CD14-positive monocyte (primary cell): ENCODE data around the gene PTPRN2. TPM values are rescaled to one million over a fixed set of nuclear protein-coding genes. Genes with fewer than 3 reads are reported as not detected.

Experiments
- DNase-seq, 3 donors: peaks; one replicate each; pipeline ENCODE4 v3.0.0-alpha.2; 2011 to 2022
- H2AFZ ChIP-seq: 2 replicates; pipeline ENCODE4 v1.6.0; 2012; ENCODE audit warnings: mild to moderate bottlenecking, low read depth, low read length, inconsistent platforms; ENCODE audit not compliant: insufficient read depth, poor library complexity, severe bottlenecking
- H3K27ac ChIP-seq, 2 donors: 1 replicate in 1 of 2; 2 replicates in 1 of 2; pipeline ENCODE4 v1.5.1; 2012 to 2013; ENCODE audit warnings: low read length in 2 of 2, control low read depth in 1 of 2, inconsistent platforms in 1 of 2, low read depth in 1 of 2, mild to moderate bottlenecking in 1 of 2
- H3K27me3 ChIP-seq, 2 donors: one replicate each; pipeline versions ENCODE4 v1.6.0 to v1.6.1; 2011 to 2013; ENCODE audit warnings: low read length in 2 of 2; ENCODE audit not compliant: control insufficient read depth in 2 of 2, insufficient read depth in 2 of 2
- H3K36me3 ChIP-seq, 2 donors: replicated peaks in 1 of 2; 1 replicate in 1 of 2; 2 replicates in 1 of 2; pipeline versions ENCODE4 v1.5.1 to v1.6.1; 2012 to 2013; ENCODE audit warnings: low read length in 2 of 2, control low read depth in 1 of 2, inconsistent platforms in 1 of 2, mild to moderate bottlenecking in 1 of 2; ENCODE audit not compliant: insufficient read depth in 2 of 2, control insufficient read depth in 1 of 2
- H3K4me1 ChIP-seq, 2 donors: 1 replicate in 1 of 2; 2 replicates in 1 of 2; pipeline versions ENCODE4 v1.5.1 to v1.6.1; 2012 to 2013; ENCODE audit warnings: low read length in 2 of 2, control low read depth in 1 of 2, inconsistent platforms in 1 of 2, mild to moderate bottlenecking in 1 of 2, moderate library complexity in 1 of 2; ENCODE audit not compliant: insufficient read depth in 2 of 2, control insufficient read depth in 1 of 2
- H3K4me2 ChIP-seq: replicated peaks from 2 replicates; pipeline ENCODE3; 2012; ENCODE audit warnings: low read length, moderate library complexity, mild to moderate bottlenecking; ENCODE audit not compliant: poor library complexity, severe bottlenecking; ENCODE audit errors: extremely low read depth
- H3K4me3 ChIP-seq, 3 experiments: fragments of 200-600 bp in 1 of 3; sonication (generic) in 1 of 3; replicated peaks in 1 of 3; 1 replicate in 2 of 3; 2 replicates in 1 of 3; pipeline ENCODE4 v1.5.1; 2011 to 2013; ENCODE audit warnings: low read length in 3 of 3, mild to moderate bottlenecking in 3 of 3, control low read depth in 2 of 3, low read depth in 2 of 3, inconsistent platforms in 1 of 3, moderate library complexity in 1 of 3
- H3K79me2 ChIP-seq: 2 replicates; pipeline ENCODE4 v1.6.0; 2012; ENCODE audit warnings: mild to moderate bottlenecking, control low read depth, inconsistent platforms, low read length, moderate library complexity; ENCODE audit not compliant: insufficient read depth
- H3K9ac ChIP-seq: 2 replicates; pipeline ENCODE4 v1.6.0; 2017; ENCODE audit warnings: low read length, mild to moderate bottlenecking; ENCODE audit not compliant: insufficient read depth, poor library complexity, severe bottlenecking
- H3K9me3 ChIP-seq, 2 donors: replicated peaks in 1 of 2; 1 replicate in 1 of 2; 2 replicates in 1 of 2; pipeline versions ENCODE4 v1.5.1 to v1.6.1; 2012 to 2013; ENCODE audit warnings: low read length in 2 of 2, control low read depth in 1 of 2; ENCODE audit not compliant: control insufficient read depth in 1 of 2, insufficient read depth in 1 of 2
- H4K20me1 ChIP-seq: 2 replicates; pipeline ENCODE4 v1.6.0; 2012; ENCODE audit warnings: mild to moderate bottlenecking, low read length, control low read depth, moderate library complexity; ENCODE audit not compliant: insufficient read depth
- H3K27ac Mint-ChIP-seq, 7 donors: one replicate each; pipeline ENCODE4 v1.8.0; 2020; ENCODE audit warnings: mild to moderate bottlenecking in 7 of 7, mixed read lengths in 7 of 7, moderate library complexity in 6 of 7, inconsistent platforms in 2 of 7
- H3K27me3 Mint-ChIP-seq, 3 donors: one replicate each; pipeline ENCODE4 v1.8.0; 2021 to 2022; ENCODE audit warnings: low read depth in 3 of 3, mild to moderate bottlenecking in 3 of 3, mixed read lengths in 3 of 3, moderate library complexity in 3 of 3, inconsistent platforms in 1 of 3
- H3K36me3 Mint-ChIP-seq, 2 donors: one replicate each; pipeline ENCODE4 v1.8.0; 2020; ENCODE audit warnings: mixed read lengths in 2 of 2, inconsistent platforms in 1 of 2, mild to moderate bottlenecking in 1 of 2
- H3K4me1 Mint-ChIP-seq: one replicate; pipeline ENCODE4 v1.8.0; 2020; ENCODE audit warnings: mild to moderate bottlenecking, mixed read lengths
- H3K4me3 Mint-ChIP-seq, 2 donors: one replicate each; pipeline ENCODE4 v1.8.0; 2020; ENCODE audit warnings: mild to moderate bottlenecking in 2 of 2, mixed read lengths in 2 of 2, moderate library complexity in 1 of 2
- H3K9me3 Mint-ChIP-seq, 7 donors: one replicate each; pipeline ENCODE4 v1.8.0; 2020 to 2022; ENCODE audit warnings: mixed read lengths in 7 of 7, mild to moderate bottlenecking in 6 of 7, moderate library complexity in 6 of 7, inconsistent platforms in 2 of 7
- WGBS: methylation state at CpG from one replicate; pipeline ENCODE4 v1.1.5; 2013; ENCODE audit warnings: missing lambda C conversion rate; ENCODE audit not compliant: insufficient coverage; 5-methylcytosine and 5-hydroxymethylcytosine counted together
- intact Hi-C, 2 donors: fragments of 100-400 bp; cut with micrococcal nuclease; formaldehyde crosslinking; loops; one replicate each; pipeline versions ENCODE4 v1.15.0 to v1.15.1; 2023
- polyA plus RNA-seq, 3 donors: library from polyadenylated mRNA; depleted of rRNA in 1 of 3; unstranded in 2 of 3; stranded (reverse) in 1 of 3; fragments of 300-500 nt in 2 of 3; fragments of >200 nt in 1 of 3; fragmentation: Illumina TruSeq in 2 of 3; gene quantifications; 1 replicate in 2 of 3; 2 replicates in 1 of 3; pipeline ENCODE4 v1.2.3, GENCODE V29; 2012 to 2021
- TF ChIP-seq, protein P1 (sequence below): fragments of 200-600 bp; IDR thresholded peaks from one replicate; pipeline ENCODE4 v1.8.0; 2022; ENCODE audit warnings: antibody characterized with exemption, mild to moderate bottlenecking

The PTPRN2 gene
- polyA plus RNA-seq, 3 donors: 0.25 to 1.4 (median 0.97) TPM

DNA sequence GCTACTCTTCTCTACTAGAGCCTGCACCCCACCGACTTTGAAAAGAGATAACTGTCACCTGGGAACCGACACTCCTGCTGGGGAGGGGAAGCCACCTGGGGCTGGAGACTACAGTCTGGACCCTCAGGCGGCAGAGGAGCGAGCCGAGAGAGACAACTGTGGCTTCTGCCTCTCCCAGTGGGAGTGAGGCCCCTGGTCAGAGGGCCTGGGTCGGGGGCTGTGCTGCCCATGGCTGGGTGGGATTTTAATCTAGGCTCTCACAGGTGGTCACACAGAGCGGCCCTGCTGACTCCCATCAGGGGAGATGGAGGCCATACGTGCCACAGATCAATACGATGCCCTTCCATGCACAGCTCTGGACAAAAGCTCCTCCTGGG is 878.7 kb downstream of the PTPRN2 start:
- WGBS: 80% methylated on average over 8 of the region's 9 CpGs
- no peak for DNase-seq
- peaks cover 3 to 16% (median 5%) of the 10 kb centered on the region in 3 donors for H3K27me3 Mint-ChIP-seq

DNA sequence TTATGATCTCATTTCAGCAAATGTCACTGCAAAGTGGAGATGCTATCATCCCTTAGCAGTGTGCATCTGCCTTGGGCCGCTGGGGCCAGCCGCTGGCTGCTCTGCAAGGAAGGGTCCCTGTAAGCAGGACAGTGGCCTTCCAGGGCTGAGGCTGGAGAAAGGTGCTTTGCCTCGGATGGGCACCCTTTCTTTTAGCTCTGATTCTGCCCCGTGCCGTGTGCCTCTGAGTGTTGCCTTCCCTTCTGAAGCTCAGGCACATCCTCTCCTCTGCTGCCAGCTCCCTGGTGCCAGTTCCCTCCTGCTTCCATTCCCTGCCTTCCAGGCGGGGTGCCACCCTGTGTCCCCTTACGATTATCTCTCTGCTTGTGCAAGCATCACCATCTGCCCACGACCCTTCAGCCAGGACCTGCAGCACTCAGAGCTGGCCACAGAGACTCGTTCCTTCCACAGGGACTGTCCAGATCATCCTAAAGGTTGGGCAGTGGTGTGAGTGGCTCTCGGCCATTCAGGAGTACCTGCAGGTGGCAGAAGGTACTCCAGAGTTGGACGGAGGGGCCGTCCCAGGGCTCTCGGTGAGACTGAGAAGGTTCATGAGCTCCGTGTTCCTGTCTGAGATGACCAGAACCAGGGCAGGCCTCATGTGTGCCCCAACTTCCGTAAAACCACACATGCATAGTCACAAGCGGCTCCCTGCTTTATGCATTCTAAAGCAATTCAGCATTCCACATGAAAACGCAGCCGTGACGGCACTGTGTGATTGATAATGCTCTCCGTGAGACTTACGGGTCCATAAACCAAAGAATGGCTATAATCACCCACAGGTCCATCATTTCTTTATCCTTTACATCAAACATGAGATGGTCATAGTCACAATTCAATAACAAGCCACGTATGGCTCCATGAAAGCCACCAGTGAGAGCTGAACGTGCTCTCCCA is 879.4 kb downstream of the PTPRN2 start:
- Mint-ChIP-seq H3K4me3 (peak overlapping the region in 1 of 2 donors; percentile 42), H3K9me3 (peaks cover 0 to 3% (median 0%) of the 10 kb centered on the region in 7 donors), H3K36me3 (no peaks in the 10 kb centered on the region), H3K4me1 (no peaks in the 10 kb centered on the region), H3K27ac (no peak overlapping the region), H3K27me3 (peaks cover 3 to 20% (median 5%) of the 10 kb centered on the region in 3 donors)
- TF ChIP-seq, protein P1, sequence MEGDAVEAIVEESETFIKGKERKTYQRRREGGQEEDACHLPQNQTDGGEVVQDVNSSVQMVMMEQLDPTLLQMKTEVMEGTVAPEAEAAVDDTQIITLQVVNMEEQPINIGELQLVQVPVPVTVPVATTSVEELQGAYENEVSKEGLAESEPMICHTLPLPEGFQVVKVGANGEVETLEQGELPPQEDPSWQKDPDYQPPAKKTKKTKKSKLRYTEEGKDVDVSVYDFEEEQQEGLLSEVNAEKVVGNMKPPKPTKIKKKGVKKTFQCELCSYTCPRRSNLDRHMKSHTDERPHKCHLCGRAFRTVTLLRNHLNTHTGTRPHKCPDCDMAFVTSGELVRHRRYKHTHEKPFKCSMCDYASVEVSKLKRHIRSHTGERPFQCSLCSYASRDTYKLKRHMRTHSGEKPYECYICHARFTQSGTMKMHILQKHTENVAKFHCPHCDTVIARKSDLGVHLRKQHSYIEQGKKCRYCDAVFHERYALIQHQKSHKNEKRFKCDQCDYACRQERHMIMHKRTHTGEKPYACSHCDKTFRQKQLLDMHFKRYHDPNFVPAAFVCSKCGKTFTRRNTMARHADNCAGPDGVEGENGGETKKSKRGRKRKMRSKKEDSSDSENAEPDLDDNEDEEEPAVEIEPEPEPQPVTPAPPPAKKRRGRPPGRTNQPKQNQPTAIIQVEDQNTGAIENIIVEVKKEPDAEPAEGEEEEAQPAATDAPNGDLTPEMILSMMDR: no peak
- no peaks in the 10 kb centered on the region for H3K36me3 ChIP-seq
- no peaks in the 10 kb centered on the region for H3K79me2 ChIP-seq
- DNase-seq: no peak
- H3K27ac ChIP-seq: no peak overlapping the region
- no peak overlapping the region for H3K9ac ChIP-seq
- no peaks in the 10 kb centered on the region for H4K20me1 ChIP-seq
- H3K4me3 ChIP-seq: no peak overlapping the region
- WGBS: 89% methylated on average over 20 of the region's 23 CpGs
- no peak overlapping the region for H3K4me2 ChIP-seq
- H2AFZ ChIP-seq: no peak overlapping the region
- H3K27me3 ChIP-seq: no peaks in the 10 kb centered on the region
- no peaks in the 10 kb centered on the region for H3K9me3 ChIP-seq
- no peaks in the 10 kb centered on the region for H3K4me1 ChIP-seq
- intact Hi-C loops: no loop called here

More for the DNA sequence above, 878.7 kb downstream of the PTPRN2 start:
- no peak overlapping the region for H3K4me3 ChIP-seq
- no peaks in the 10 kb centered on the region for H3K4me1 ChIP-seq
- no peak overlapping the region for H3K27ac ChIP-seq
- H3K9me3 Mint-ChIP-seq: peaks cover 0 to 3% (median 0%) of the 10 kb centered on the region in 7 donors
- no peaks in the 10 kb centered on the region for H3K4me1 Mint-ChIP-seq
- H3K27ac Mint-ChIP-seq: no peak overlapping the region
- no peaks in the 10 kb centered on the region for H3K36me3 Mint-ChIP-seq
- no peaks in the 10 kb centered on the region for H3K79me2 ChIP-seq
- no peak overlapping the region for H2AFZ ChIP-seq
- no peaks in the 10 kb centered on the region for H3K36me3 ChIP-seq
- TF ChIP-seq, protein P1: no peak
- H3K27me3 ChIP-seq: no peaks in the 10 kb centered on the region
- H3K4me3 Mint-ChIP-seq: no peak overlapping the region
- H3K9ac ChIP-seq: no peak overlapping the region
- no peaks in the 10 kb centered on the region for H4K20me1 ChIP-seq
- no peaks in the 10 kb centered on the region for H3K9me3 ChIP-seq
- intact Hi-C loops: no loop called here
- no peak overlapping the region for H3K4me2 ChIP-seq
